Erythroblast (primary cell): Measurements from ENCODE around the gene CACNA1C.

Experiments
- GATA1 ChIP-seq: IDR thresholded peaks from 2 replicates; pipeline ENCODE4 v1.6.1; 2011; ENCODE audit warnings: low read depth, mild to moderate bottlenecking, control low read depth, low read length, moderate library complexity
- POLR2A ChIP-seq: IDR thresholded peaks from 2 replicates; pipeline ENCODE4 v1.6.1; 2011; ENCODE audit warnings: mild to moderate bottlenecking, low read length

DNA sequence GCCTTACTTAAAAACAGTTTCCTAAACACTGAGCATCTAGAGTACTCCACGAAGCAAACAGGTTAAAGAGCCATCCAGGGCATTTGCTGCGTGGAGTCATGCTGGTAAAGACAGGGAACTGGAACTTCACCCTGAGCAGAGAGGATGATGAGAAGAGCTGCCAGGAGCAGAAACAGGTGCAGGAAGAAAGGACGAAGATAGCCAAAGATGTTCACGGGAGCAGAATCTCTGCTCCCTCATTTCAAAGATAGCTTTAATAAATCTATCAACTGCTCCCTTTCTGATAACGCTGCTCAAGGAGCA is 461.2 kb downstream of the CACNA1C start:
- TF ChIP-seq POLR2A, result no peak
- TF ChIP-seq GATA1, result no peak
